SKM-1 treated with dmso at 0.1 percent for 144 hours (cell line): ENCODE results near the gene RXFP3.
"Not testable (repeated sequence)": the region's sequence is repeated elsewhere in the genome, so short reads cannot be mapped to it uniquely, and the experiment has no call there.

Source experiments
- DNase-seq: peaks from one replicate; lab custom pipeline; 2025; ENCODE audit not compliant: unreplicated experiment; lab: John Stamatoyannopoulos, UW

RXFP3 gene, protein sequence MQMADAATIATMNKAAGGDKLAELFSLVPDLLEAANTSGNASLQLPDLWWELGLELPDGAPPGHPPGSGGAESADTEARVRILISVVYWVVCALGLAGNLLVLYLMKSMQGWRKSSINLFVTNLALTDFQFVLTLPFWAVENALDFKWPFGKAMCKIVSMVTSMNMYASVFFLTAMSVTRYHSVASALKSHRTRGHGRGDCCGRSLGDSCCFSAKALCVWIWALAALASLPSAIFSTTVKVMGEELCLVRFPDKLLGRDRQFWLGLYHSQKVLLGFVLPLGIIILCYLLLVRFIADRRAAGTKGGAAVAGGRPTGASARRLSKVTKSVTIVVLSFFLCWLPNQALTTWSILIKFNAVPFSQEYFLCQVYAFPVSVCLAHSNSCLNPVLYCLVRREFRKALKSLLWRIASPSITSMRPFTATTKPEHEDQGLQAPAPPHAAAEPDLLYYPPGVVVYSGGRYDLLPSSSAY

GRCh38 chr5:33936381-33937016 is at the start of gene RXFP3:
Gene RXFP3, plus strand, starts transcription at chr5:33936386. Its CDS starts 355 bp downstream, at chr5:33936741.
- DNase-seq, result no peak

DNA sequence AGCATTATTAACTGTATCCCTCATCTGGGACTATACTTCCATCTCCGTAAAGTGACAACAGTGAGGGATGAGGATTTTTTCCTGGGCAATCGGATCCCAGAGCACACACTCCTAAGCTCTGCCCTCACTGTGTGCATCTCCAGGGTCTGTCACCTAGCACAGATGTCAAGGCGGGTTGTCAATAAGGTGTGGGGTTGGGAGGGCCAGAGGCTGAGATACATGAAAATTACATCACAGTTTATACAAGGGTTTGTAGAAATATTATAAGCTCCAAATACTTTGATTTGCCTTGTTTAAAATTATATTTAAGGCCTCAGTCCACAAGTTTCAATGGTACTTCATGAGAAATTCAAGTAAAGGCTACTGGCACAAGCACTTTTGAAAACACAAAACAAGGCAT is 48.9 kb upstream of the RXFP3 start:
- no peak for DNase-seq

GRCh38 chr5:33888587-33888986 is 47.6 kb upstream of the RXFP3 start:
- DNase-seq, result no peak

DNA sequence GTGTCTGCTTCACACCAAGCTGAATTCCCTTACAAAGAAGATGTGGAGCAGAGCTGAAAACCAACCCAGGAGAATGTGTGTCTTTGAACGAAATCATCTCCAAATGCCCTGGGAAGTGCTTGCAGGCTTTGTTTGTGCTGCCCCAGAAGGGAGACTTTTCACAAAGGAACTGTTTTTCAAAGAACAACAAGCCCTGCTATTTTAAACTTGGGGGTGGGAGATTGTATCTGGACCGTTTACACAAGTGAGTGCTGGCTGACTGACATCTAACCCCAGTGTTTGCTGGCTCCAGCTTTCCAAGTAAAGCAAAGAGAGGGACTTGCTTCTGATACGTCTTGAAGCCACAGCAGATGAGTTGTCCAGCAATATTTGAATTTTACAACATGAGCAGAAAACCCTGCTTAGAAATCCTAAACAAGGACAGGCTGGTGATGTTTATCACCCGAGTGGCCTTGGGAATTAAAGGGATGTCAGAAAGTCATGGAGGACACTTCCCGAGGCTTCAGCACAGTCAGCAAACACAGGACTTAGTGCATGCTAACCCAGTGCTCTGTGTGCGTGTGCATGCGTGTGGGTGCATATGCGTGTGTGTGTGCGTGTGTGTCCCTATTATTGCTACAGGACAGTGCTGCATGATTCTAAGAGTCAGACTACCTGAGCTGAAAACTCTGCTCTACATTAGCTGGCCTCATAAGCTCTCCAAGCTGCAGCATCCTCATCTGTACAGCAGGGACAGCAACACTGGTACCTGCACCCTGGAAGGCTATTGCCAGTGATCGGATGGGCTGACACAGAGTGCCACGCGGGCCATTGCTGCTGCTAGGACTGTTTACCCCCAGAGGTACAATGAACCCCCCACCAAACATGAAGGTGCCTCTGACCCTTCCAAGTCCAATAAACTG is 45.8 kb upstream of the RXFP3 start:
- no peak for DNase-seq

GRCh38 chr5:33891446-33891787 is 44.8 kb upstream of the RXFP3 start:
- DNase-seq, result no peak

GRCh38 chr5:33891788-33892619 is 44.2 kb upstream of the RXFP3 start, which contains the start of gene ADAMTS12:
Gene ADAMTS12, minus strand, starts transcription at chr5:33891990. Its CDS starts 134 bp downstream, at chr5:33891856.
- no peak for DNase-seq

GRCh38 chr5:33892620-33893137 is 43.5 kb upstream of the RXFP3 start:
- no peak for DNase-seq

DNA sequence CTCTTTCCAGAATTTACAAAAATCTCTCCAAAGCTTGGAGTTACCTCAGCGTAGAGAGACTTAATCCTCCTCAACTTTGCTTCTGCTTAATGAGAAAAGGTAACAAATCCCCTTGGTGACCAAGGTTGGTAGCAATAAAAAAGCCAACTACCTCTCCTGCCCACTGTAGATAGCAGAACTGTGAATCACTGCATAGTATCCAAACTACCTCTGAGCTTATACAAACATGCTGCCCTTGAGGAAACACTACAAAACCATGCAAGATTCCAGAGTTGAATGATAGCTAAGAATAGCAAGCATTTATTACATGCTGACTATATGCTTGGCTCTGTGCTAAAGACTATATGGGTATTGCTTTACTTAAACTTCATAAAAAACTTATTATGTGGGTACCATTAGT is 41.6 kb upstream of the RXFP3 start:
- DNase-seq, result no peak

GRCh38 chr5:33901156-33901555 is 35.0 kb upstream of the RXFP3 start:
- no peak for DNase-seq

GRCh38 chr5:33903118-33903517 is 33.1 kb upstream of the RXFP3 start:
- DNase-seq, result no peak

- no peak for DNase-seq
These were observed 30.8 kb upstream of the RXFP3 start for GRCh38 chr5:33905381-33905780.

- DNase-seq, result not testable (repeated sequence)
These were observed 29.9 kb upstream of the RXFP3 start for GRCh38 chr5:33906248-33906647.

DNA sequence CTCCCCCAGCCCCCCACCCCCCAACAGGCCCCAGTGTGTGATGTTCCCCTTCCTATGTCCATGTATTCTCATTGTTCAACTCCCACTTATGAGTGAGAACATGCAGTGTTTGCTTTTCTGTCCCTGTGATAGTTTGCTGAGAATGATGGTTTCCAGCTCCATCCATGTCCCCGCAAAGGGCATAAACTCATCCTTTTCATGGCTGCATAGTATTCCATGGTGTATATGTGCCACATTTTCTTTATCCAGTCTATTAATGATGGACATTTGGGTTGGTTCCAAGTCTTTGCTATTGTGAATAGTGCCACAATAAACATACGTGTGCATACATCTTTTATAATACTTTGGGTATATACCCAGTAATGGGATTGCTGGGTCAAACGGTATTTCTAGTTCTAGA is 21.3 kb upstream of the RXFP3 start:
- not testable (repeated sequence) for DNase-seq

- DNase-seq, result no peak
These were observed 15.2 kb upstream of the RXFP3 start for GRCh38 chr5:33921002-33921401.

- no peak for DNase-seq
These were observed 10.9 kb upstream of the RXFP3 start for GRCh38 chr5:33925278-33925677.

GRCh38 chr5:33927685-33928084 is 8.5 kb upstream of the RXFP3 start:
- no peak for DNase-seq

GRCh38 chr5:33928283-33928682 is 7.9 kb upstream of the RXFP3 start:
- DNase-seq, result no peak

- DNase-seq, result no peak
These were observed 6.1 kb upstream of the RXFP3 start for GRCh38 chr5:33929925-33930690.

- no peak for DNase-seq
These were observed 5.0 kb upstream of the RXFP3 start for GRCh38 chr5:33931136-33931535.
